Osteoblast (primary cell): ENCODE data around the gene CASKIN1. TPM values are rescaled to one million over a fixed set of nuclear protein-coding genes. Genes with fewer than 3 reads are reported as not detected.

ENCODE experiments used
- DNase-seq: peaks from one replicate; pipeline ENCODE4 v3.0.0; 2011; ENCODE audit warnings: low spot score, mixed read lengths; ENCODE audit not compliant: insufficient read length; ENCODE audit errors: missing footprints
- H2AFZ ChIP-seq: 2 replicates; pipeline ENCODE4 v1.6.0; 2011; ENCODE audit warnings: mild to moderate bottlenecking, low read length
- H3K27ac ChIP-seq: 2 replicates; pipeline ENCODE4 v1.5.1; 2011; ENCODE audit warnings: mild to moderate bottlenecking, low read depth, low read length, moderate library complexity
- H3K27me3 ChIP-seq: 2 replicates; pipeline ENCODE4 v1.6.0; 2012; ENCODE audit warnings: mild to moderate bottlenecking, control low read depth, inconsistent platforms, low read length, moderate library complexity; ENCODE audit not compliant: insufficient read depth
- H3K36me3 ChIP-seq: 2 replicates; pipeline ENCODE4 v1.5.1; 2011; ENCODE audit warnings: mild to moderate bottlenecking, low read length, control low read depth, moderate library complexity; ENCODE audit not compliant: insufficient read depth
- H3K4me1 ChIP-seq: 2 replicates; pipeline ENCODE4 v1.5.1; 2011; ENCODE audit warnings: mild to moderate bottlenecking, low read length, control low read depth, moderate library complexity; ENCODE audit not compliant: insufficient read depth
- H3K4me2 ChIP-seq: 2 replicates; pipeline ENCODE4 v1.6.0; 2011; ENCODE audit warnings: mild to moderate bottlenecking, low read length; ENCODE audit not compliant: insufficient read depth
- H3K4me3 ChIP-seq: fragments of 200-600 bp; sonication (generic); 3 replicates; pipeline ENCODE4 v1.5.1; 2012; ENCODE audit warnings: mild to moderate bottlenecking, low read length, inconsistent platforms; ENCODE audit not compliant: insufficient read depth
- H3K79me2 ChIP-seq: 2 replicates; pipeline ENCODE4 v1.6.0; 2012; ENCODE audit warnings: mild to moderate bottlenecking, low read length, control low read depth, inconsistent platforms; ENCODE audit not compliant: insufficient read depth
- H3K9me3 ChIP-seq: 2 replicates; pipeline ENCODE4 v1.5.1; 2011; ENCODE audit warnings: low read depth, low read length, control low read depth
- H4K20me1 ChIP-seq: 2 replicates; pipeline ENCODE4 v1.6.0; 2012; ENCODE audit warnings: mild to moderate bottlenecking, low read length, control low read depth; ENCODE audit not compliant: insufficient read depth
- CTCF ChIP-seq: IDR thresholded peaks from 2 replicates; pipeline ENCODE4 v1.5.1; 2011; ENCODE audit warnings: mild to moderate bottlenecking, low read depth, low read length, moderate library complexity; ENCODE audit errors: extremely low read depth
- total RNA-seq: library from RNA; depleted of rRNA; stranded (reverse); fragments of >200 nt; gene quantifications from 2 replicates; pipeline ENCODE4 v1.2.3, GENCODE V29; 2012

Gene CASKIN1
- total RNA-seq, 1 donor: not detected

- no peak for DNase-seq
- Histone ChIP-seq H3K9me3 (no peaks in the 10 kb centered on the region), H3K4me3 (no peak overlapping the region), H3K79me2 (peaks cover 67% of the 10 kb centered on the region), H3K36me3 (peaks cover 16% of the 10 kb centered on the region), H4K20me1 (peaks cover 42% of the 10 kb centered on the region), H3K4me1 (no peaks in the 10 kb centered on the region), H2AFZ (no peak overlapping the region), H3K27me3 (no peaks in the 10 kb centered on the region), H3K27ac (no peak overlapping the region), H3K4me2 (no peak overlapping the region)
- no peak for TF ChIP-seq CTCF
Measured at GRCh38 chr16:2166263-2167067, 29.9 kb downstream of the CASKIN1 start.

GRCh38 chr16:2165861-2166260, 30.5 kb downstream of the CASKIN1 start:
- Histone ChIP-seq H3K9me3 (no peaks in the 10 kb centered on the region), H3K79me2 (peaks cover 73% of the 10 kb centered on the region), H4K20me1 (peaks cover 46% of the 10 kb centered on the region), H3K4me1 (peaks cover under 1% of the 10 kb centered on the region), H3K27ac (no peak overlapping the region), H3K36me3 (peaks cover 16% of the 10 kb centered on the region), H3K4me3 (no peak overlapping the region), H3K4me2 (no peak overlapping the region), H2AFZ (no peak overlapping the region), H3K27me3 (no peaks in the 10 kb centered on the region)
- DNase-seq: no peak
- no peak for TF ChIP-seq CTCF

GRCh38 chr16:2163211-2163881, 33.1 kb downstream of the CASKIN1 start:
- H3K4me3 ChIP-seq: no peak overlapping the region
- H3K27ac ChIP-seq: no peak overlapping the region
- H3K79me2 ChIP-seq: peaks cover 95% of the 10 kb centered on the region
- H4K20me1 ChIP-seq: peaks cover 54% of the 10 kb centered on the region
- no peaks in the 10 kb centered on the region for H3K27me3 ChIP-seq
- peaks cover 23% of the 10 kb centered on the region for H3K4me1 ChIP-seq
- no peak for TF ChIP-seq CTCF
- H3K9me3 ChIP-seq: no peaks in the 10 kb centered on the region
- no peak overlapping the region for H3K4me2 ChIP-seq
- no peak for DNase-seq
- peaks cover 14% of the 10 kb centered on the region for H3K36me3 ChIP-seq
- no peak overlapping the region for H2AFZ ChIP-seq

- Histone ChIP-seq H3K27ac (no peak overlapping the region), H2AFZ (no peak overlapping the region), H4K20me1 (peaks cover 59% of the 10 kb centered on the region), H3K4me2 (no peak overlapping the region), H3K79me2 (peaks cover 96% of the 10 kb centered on the region), H3K4me1 (peaks cover 29% of the 10 kb centered on the region), H3K27me3 (no peaks in the 10 kb centered on the region), H3K4me3 (no peak overlapping the region), H3K9me3 (no peaks in the 10 kb centered on the region), H3K36me3 (peaks cover 10% of the 10 kb centered on the region)
- no peak for TF ChIP-seq CTCF
- DNase-seq: no peak
Measured at GRCh38 chr16:2162676-2163118, 33.7 kb downstream of the CASKIN1 start.
